AG09309 (cell line): ENCODE results near the gene SLC16A2.

Experiments
- DNase-seq: peaks from one replicate; pipeline ENCODE4 v3.0.0-alpha.2; 2010; ENCODE audit warnings: low read depth
- H3K4me3 ChIP-seq: 2 replicates; pipeline ENCODE4 v1.5.1; 2011; ENCODE audit warnings: mild to moderate bottlenecking, low read depth, low read length, moderate library complexity; ENCODE audit not compliant: control insufficient read depth
- CTCF ChIP-seq: IDR thresholded peaks from 2 replicates; pipeline ENCODE4 v1.5.1; 2011; ENCODE audit warnings: mild to moderate bottlenecking, low read depth, low read length, inconsistent platforms; ENCODE audit not compliant: insufficient read depth, control insufficient read depth; ENCODE audit errors: missing control alignments

SLC16A2 gene

GRCh38 chrX:74527350-74527749 lies 106.1 kb downstream of the SLC16A2 start:
- H3K4me3 ChIP-seq = no peak overlapping the region
- DNase-seq = no peak
- no peak for TF ChIP-seq CTCF

GRCh38 chrX:74529311-74529710 lies 108.0 kb downstream of the SLC16A2 start:
- TF ChIP-seq CTCF = no peak
- DNase-seq = no peak
- no peak overlapping the region for H3K4me3 ChIP-seq

GRCh38 chrX:74531081-74531480 lies 109.8 kb downstream of the SLC16A2 start:
- no peak for TF ChIP-seq CTCF
- DNase-seq = no peak
- no peak overlapping the region for H3K4me3 ChIP-seq

GRCh38 chrX:74534569-74535038 lies 113.3 kb downstream of the SLC16A2 start:
- no peak for DNase-seq
- no peak for TF ChIP-seq CTCF
- no peak overlapping the region for H3K4me3 ChIP-seq

GRCh38 chrX:74535086-74535407 lies 113.8 kb downstream of the SLC16A2 start:
- DNase-seq = no peak
- TF ChIP-seq CTCF = no peak
- H3K4me3 ChIP-seq = no peak overlapping the region

- TF ChIP-seq CTCF = peak; percentile 51
- peak overlapping the region; percentile 43 for H3K4me3 ChIP-seq
- DNase-seq = no peak
These were observed 114.3 kb downstream of the SLC16A2 start for GRCh38 chrX:74535408-74536151.
